ENCODE results near the gene PRDX5.

DNA sequence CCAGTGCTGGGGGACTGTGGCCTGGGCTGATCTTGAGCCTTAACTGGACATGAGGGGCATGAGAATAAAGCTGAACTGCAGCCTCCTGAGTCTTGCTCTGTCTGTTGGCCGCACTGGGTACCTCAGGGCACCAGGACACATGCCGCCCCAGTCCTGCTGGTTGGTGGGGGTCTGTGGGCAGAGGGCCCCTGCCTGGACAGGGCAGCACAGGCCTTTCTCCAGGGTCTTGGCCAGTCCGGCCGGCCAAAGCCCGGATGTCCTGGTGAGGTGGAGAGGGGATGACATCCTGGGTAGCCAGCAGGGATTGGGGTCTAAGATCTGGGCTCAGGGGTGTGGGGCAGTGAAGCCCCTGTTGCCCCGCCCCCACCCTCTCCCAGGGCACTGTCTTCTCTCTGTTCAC lies 39.5 kb downstream of the PRDX5 start:
- TF ChIP-seq, protein P1, sequence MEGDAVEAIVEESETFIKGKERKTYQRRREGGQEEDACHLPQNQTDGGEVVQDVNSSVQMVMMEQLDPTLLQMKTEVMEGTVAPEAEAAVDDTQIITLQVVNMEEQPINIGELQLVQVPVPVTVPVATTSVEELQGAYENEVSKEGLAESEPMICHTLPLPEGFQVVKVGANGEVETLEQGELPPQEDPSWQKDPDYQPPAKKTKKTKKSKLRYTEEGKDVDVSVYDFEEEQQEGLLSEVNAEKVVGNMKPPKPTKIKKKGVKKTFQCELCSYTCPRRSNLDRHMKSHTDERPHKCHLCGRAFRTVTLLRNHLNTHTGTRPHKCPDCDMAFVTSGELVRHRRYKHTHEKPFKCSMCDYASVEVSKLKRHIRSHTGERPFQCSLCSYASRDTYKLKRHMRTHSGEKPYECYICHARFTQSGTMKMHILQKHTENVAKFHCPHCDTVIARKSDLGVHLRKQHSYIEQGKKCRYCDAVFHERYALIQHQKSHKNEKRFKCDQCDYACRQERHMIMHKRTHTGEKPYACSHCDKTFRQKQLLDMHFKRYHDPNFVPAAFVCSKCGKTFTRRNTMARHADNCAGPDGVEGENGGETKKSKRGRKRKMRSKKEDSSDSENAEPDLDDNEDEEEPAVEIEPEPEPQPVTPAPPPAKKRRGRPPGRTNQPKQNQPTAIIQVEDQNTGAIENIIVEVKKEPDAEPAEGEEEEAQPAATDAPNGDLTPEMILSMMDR (IDR thresholded peaks at IDR 0.05 in 2 of 3, conservative IDR thresholded peaks at IDR 0.05 in 1 of 3; ENCODE audit: borderline replicate concordance in 1 of 3, insufficient read depth in 1 of 3, low read depth in 2 of 3, low read length in 2 of 3) = no peak
- TF ChIP-seq ZNF274 (IDR thresholded peaks at IDR 0.05; ENCODE audit: low read depth, low read length) (no peak), EZH2 (IDR thresholded peaks at IDR 0.05) (no peak), POLR2AphosphoS5 (IDR thresholded peaks at IDR 0.05; ENCODE audit: low read depth, low read length) (no peak), SRF (IDR thresholded peaks at IDR 0.05; ENCODE audit: low read depth) (no peak)
- TF ChIP-seq, protein P2, sequence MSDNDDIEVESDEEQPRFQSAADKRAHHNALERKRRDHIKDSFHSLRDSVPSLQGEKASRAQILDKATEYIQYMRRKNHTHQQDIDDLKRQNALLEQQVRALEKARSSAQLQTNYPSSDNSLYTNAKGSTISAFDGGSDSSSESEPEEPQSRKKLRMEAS (IDR thresholded peaks at IDR 0.05) = no peak

Measured in HCT116 (cell line).